Measurements from ENCODE around the gene ISYNA1.

ISYNA1 gene

GRCh38 chr19:18441804-18442788, 4.2 kb upstream of the ISYNA1 start:
- Histone ChIP-seq H3K27me3 (ENCODE audit: low read depth, low read length) (no peaks in the 10 kb centered on the region), H3K27ac (ENCODE audit: low read length) (no peak overlapping the region), H3K4me1 (ENCODE audit: control insufficient read depth in 1 of 2, insufficient read depth in 2 of 2, low read length in 2 of 2) (peaks cover 7 to 15% of the 10 kb centered on the region in 2 donors), H3K9me3 (ENCODE audit: control insufficient read depth in 1 of 2, low read length in 2 of 2) (no peaks in the 10 kb centered on the region), H3K36me3 (ENCODE audit: control insufficient read depth in 1 of 2, insufficient read depth in 2 of 2, low read length in 2 of 2) (peaks cover 21 to 37% of the 10 kb centered on the region in 2 donors), H3K4me3 (ENCODE audit: low read depth in 1 of 2, low read length in 2 of 2) (no peak overlapping the region)

GRCh38 chr19:18440936-18441803, 3.2 kb upstream of the ISYNA1 start:
- H3K36me3 ChIP-seq (ENCODE audit: control insufficient read depth in 1 of 2, insufficient read depth in 2 of 2, low read length in 2 of 2) = peaks cover 21 to 28% of the 10 kb centered on the region in 2 donors

GRCh38 chr19:18440415-18440877, 2.5 kb upstream of the ISYNA1 start:
- H3K4me3 ChIP-seq (ENCODE audit: low read depth in 1 of 2, low read length in 2 of 2) = no peak overlapping the region
- H3K9me3 ChIP-seq (ENCODE audit: control insufficient read depth in 1 of 2, low read length in 2 of 2) = no peaks in the 10 kb centered on the region
- H3K27ac ChIP-seq (ENCODE audit: low read length) = no peak overlapping the region
- peaks cover 7 to 23% of the 10 kb centered on the region in 2 donors for H3K4me1 ChIP-seq (ENCODE audit: control insufficient read depth in 1 of 2, insufficient read depth in 2 of 2, low read length in 2 of 2)
- H3K36me3 ChIP-seq (ENCODE audit: control insufficient read depth in 1 of 2, insufficient read depth in 2 of 2, low read length in 2 of 2) = peaks cover 16 to 21% of the 10 kb centered on the region in 2 donors
- H3K27me3 ChIP-seq (ENCODE audit: low read depth, low read length) = no peaks in the 10 kb centered on the region

More at GRCh38 chr19:18440936-18441803, 3.2 kb upstream of the ISYNA1 start:
- Histone ChIP-seq H3K27me3 (ENCODE audit: low read depth, low read length) (no peaks in the 10 kb centered on the region), H3K4me1 (ENCODE audit: control insufficient read depth in 1 of 2, insufficient read depth in 2 of 2, low read length in 2 of 2) (peaks cover 7 to 23% of the 10 kb centered on the region in 2 donors), H3K9me3 (ENCODE audit: control insufficient read depth in 1 of 2, low read length in 2 of 2) (no peaks in the 10 kb centered on the region), H3K27ac (ENCODE audit: low read length) (no peak overlapping the region), H3K4me3 (ENCODE audit: low read depth in 1 of 2, low read length in 2 of 2) (no peak overlapping the region)

GRCh38 chr19:18439910-18440237, 1.9 kb upstream of the ISYNA1 start:
- no peak overlapping the region for H3K27ac ChIP-seq (ENCODE audit: low read length)
- H3K4me3 ChIP-seq (ENCODE audit: low read depth in 1 of 2, low read length in 2 of 2) = no peak overlapping the region
- H3K36me3 ChIP-seq (ENCODE audit: control insufficient read depth in 1 of 2, insufficient read depth in 2 of 2, low read length in 2 of 2) = peaks cover 16 to 17% of the 10 kb centered on the region in 2 donors
- no peaks in the 10 kb centered on the region for H3K27me3 ChIP-seq (ENCODE audit: low read depth, low read length)
- H3K4me1 ChIP-seq (ENCODE audit: control insufficient read depth in 1 of 2, insufficient read depth in 2 of 2, low read length in 2 of 2) = peaks cover 7 to 23% of the 10 kb centered on the region in 2 donors
- no peaks in the 10 kb centered on the region for H3K9me3 ChIP-seq (ENCODE audit: control insufficient read depth in 1 of 2, low read length in 2 of 2)

- Histone ChIP-seq H3K27ac (ENCODE audit: low read length) (no peak overlapping the region), H3K4me3 (ENCODE audit: low read depth in 1 of 2, low read length in 2 of 2) (no peak overlapping the region), H3K4me1 (ENCODE audit: control insufficient read depth in 1 of 2, insufficient read depth in 2 of 2, low read length in 2 of 2) (peaks cover 7 to 29% of the 10 kb centered on the region in 2 donors), H3K27me3 (ENCODE audit: low read depth, low read length) (no peaks in the 10 kb centered on the region), H3K36me3 (ENCODE audit: control insufficient read depth in 1 of 2, insufficient read depth in 2 of 2, low read length in 2 of 2) (peaks cover 10 to 11% of the 10 kb centered on the region in 2 donors), H3K9me3 (ENCODE audit: control insufficient read depth in 1 of 2, low read length in 2 of 2) (no peaks in the 10 kb centered on the region)
These were observed 1.3 kb upstream of the ISYNA1 start for GRCh38 chr19:18439025-18439909.

- Histone ChIP-seq H3K27ac (ENCODE audit: low read length) (no peak overlapping the region), H3K27me3 (ENCODE audit: low read depth, low read length) (no peaks in the 10 kb centered on the region), H3K9me3 (ENCODE audit: control insufficient read depth in 1 of 2, low read length in 2 of 2) (no peaks in the 10 kb centered on the region), H3K4me1 (ENCODE audit: control insufficient read depth in 1 of 2, insufficient read depth in 2 of 2, low read length in 2 of 2) (peaks cover 7 to 33% of the 10 kb centered on the region in 2 donors), H3K4me3 (ENCODE audit: low read depth in 1 of 2, low read length in 2 of 2) (peak overlapping the region in 1 of 2 donors; percentile 62), H3K36me3 (ENCODE audit: control insufficient read depth in 1 of 2, insufficient read depth in 2 of 2, low read length in 2 of 2) (peaks cover 2 to 3% of the 10 kb centered on the region in 2 donors)
These were observed 545 bp upstream of the ISYNA1 start for GRCh38 chr19:18438331-18439024.

- no peak overlapping the region for H3K27ac ChIP-seq (ENCODE audit: low read length)
- no peaks in the 10 kb centered on the region for H3K27me3 ChIP-seq (ENCODE audit: low read depth, low read length)
- H3K9me3 ChIP-seq (ENCODE audit: control insufficient read depth in 1 of 2, low read length in 2 of 2) = no peaks in the 10 kb centered on the region
- peak overlapping the region in 1 of 2 donors; percentile 62 for H3K4me3 ChIP-seq (ENCODE audit: low read depth in 1 of 2, low read length in 2 of 2)
- H3K36me3 ChIP-seq (ENCODE audit: control insufficient read depth in 1 of 2, insufficient read depth in 2 of 2, low read length in 2 of 2) = no peaks in the 10 kb centered on the region
- H3K4me1 ChIP-seq (ENCODE audit: control insufficient read depth in 1 of 2, insufficient read depth in 2 of 2, low read length in 2 of 2) = peaks cover 4 to 36% of the 10 kb centered on the region in 2 donors
These were observed 1.1 kb downstream of the ISYNA1 start for GRCh38 chr19:18436671-18437490.

- peaks cover 4 to 36% of the 10 kb centered on the region in 2 donors for H3K4me1 ChIP-seq (ENCODE audit: control insufficient read depth in 1 of 2, insufficient read depth in 2 of 2, low read length in 2 of 2)
- peak overlapping the region in 1 of 2 donors; percentile 62 for H3K4me3 ChIP-seq (ENCODE audit: low read depth in 1 of 2, low read length in 2 of 2)
- H3K27ac ChIP-seq (ENCODE audit: low read length) = no peak overlapping the region
These were observed 1.9 kb downstream of the ISYNA1 start for GRCh38 chr19:18435842-18436670.

GRCh38 chr19:18435178-18435841, 2.6 kb downstream of the ISYNA1 start:
- Histone ChIP-seq H3K27ac (ENCODE audit: low read length) (no peak overlapping the region), H3K27me3 (ENCODE audit: low read depth, low read length) (no peaks in the 10 kb centered on the region), H3K4me1 (ENCODE audit: control insufficient read depth in 1 of 2, insufficient read depth in 2 of 2, low read length in 2 of 2) (peaks cover 4 to 36% of the 10 kb centered on the region in 2 donors), H3K4me3 (ENCODE audit: low read depth in 1 of 2, low read length in 2 of 2) (no peak overlapping the region), H3K9me3 (ENCODE audit: control insufficient read depth in 1 of 2, low read length in 2 of 2) (no peaks in the 10 kb centered on the region), H3K36me3 (ENCODE audit: control insufficient read depth in 1 of 2, insufficient read depth in 2 of 2, low read length in 2 of 2) (no peaks in the 10 kb centered on the region)

More at GRCh38 chr19:18435842-18436670, 1.9 kb downstream of the ISYNA1 start:
- no peaks in the 10 kb centered on the region for H3K9me3 ChIP-seq (ENCODE audit: control insufficient read depth in 1 of 2, low read length in 2 of 2)
- H3K36me3 ChIP-seq (ENCODE audit: control insufficient read depth in 1 of 2, insufficient read depth in 2 of 2, low read length in 2 of 2) = no peaks in the 10 kb centered on the region
- H3K27me3 ChIP-seq (ENCODE audit: low read depth, low read length) = no peaks in the 10 kb centered on the region
